Measurements from ENCODE around the gene IL17RD.

Gene IL17RD

DNA sequence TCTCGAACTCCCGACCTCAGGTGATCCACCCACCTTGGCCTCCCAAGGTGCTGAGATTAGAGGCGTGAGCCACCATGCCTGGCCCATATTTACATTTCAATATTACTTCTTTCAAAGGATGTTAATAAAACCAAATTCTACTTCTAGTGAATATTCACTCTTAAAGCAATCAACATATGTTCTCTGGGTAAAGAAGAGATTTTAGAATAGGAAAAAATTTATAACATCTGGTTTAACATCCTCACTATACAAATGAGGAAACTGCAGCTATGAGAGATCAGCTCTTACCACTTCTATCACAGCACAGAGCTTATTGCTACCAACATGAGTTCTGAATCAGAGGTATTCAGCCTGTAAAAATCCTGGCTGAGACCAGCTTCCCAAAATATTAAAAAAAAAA, 48.7 kb downstream of the IL17RD start:
- Histone ChIP-seq H3K27me3 (ENCODE audit: control insufficient read depth, insufficient read depth, low read length) (no peaks in the 10 kb centered on the region), H3K27ac (ENCODE audit: low read depth, low read length) (no peak overlapping the region), H3K4me1 (ENCODE audit: control insufficient read depth, insufficient read depth, low read length) (peaks cover 17% of the 10 kb centered on the region), H3K36me3 (ENCODE audit: control insufficient read depth, insufficient read depth, low read length) (no peaks in the 10 kb centered on the region), H3K4me3 (ENCODE audit: low read length) (no peak overlapping the region), H3K9ac (ENCODE audit: low read length) (no peak overlapping the region)

DNA sequence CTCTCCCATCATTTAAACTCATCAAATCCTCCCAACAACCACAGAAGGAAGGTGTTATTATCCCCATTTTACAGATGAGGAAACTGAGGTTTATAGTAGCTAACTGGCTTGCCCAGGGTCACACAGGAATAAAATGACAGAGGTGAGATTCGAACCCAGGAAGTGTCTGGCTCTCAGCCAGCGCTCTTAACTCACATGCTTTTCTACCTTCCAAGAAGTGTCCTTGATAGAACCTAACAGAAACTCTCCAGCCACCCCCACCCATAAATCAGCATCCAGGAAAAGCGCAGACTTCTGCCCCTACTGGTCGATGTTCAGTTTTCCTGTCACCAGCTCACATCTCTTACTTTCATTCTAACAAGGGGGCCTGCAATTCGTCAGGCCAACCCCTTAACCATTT, 52.9 kb downstream of the IL17RD start:
- H3K27ac ChIP-seq (ENCODE audit: low read depth, low read length): no peak overlapping the region
- H3K4me1 ChIP-seq (ENCODE audit: control insufficient read depth, insufficient read depth, low read length): no peaks in the 10 kb centered on the region
- no peak overlapping the region for H3K9ac ChIP-seq (ENCODE audit: low read length)
- no peaks in the 10 kb centered on the region for H3K36me3 ChIP-seq (ENCODE audit: control insufficient read depth, insufficient read depth, low read length)
- no peak overlapping the region for H3K4me3 ChIP-seq (ENCODE audit: low read length)
- H3K27me3 ChIP-seq (ENCODE audit: control insufficient read depth, insufficient read depth, low read length): no peaks in the 10 kb centered on the region

DNA sequence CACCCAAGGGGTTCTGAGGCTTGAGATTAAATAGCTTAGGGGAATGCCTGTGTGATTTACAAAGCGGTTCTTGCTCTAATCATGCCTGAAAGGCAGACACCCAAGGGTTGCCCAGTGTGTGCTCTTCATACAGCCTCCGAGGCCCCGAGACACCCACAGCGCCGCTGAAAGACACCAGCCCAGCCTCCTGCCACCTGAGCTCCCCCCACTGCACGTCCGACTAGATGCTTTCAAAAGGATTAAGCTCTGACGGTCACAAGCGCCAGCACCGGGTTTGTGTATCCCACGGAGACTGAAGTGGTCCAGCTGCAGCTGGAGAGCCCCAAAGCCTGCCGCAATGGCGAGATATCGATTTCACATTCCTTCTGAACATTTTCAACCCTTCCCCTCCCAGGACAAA, 54.4 kb downstream of the IL17RD start:
- no peak overlapping the region for H3K9ac ChIP-seq (ENCODE audit: low read length)
- H3K36me3 ChIP-seq (ENCODE audit: control insufficient read depth, insufficient read depth, low read length): no peaks in the 10 kb centered on the region
- no peak overlapping the region for H3K27ac ChIP-seq (ENCODE audit: low read depth, low read length)
- H3K4me1 ChIP-seq (ENCODE audit: control insufficient read depth, insufficient read depth, low read length): no peaks in the 10 kb centered on the region
- no peaks in the 10 kb centered on the region for H3K27me3 ChIP-seq (ENCODE audit: control insufficient read depth, insufficient read depth, low read length)
- no peak overlapping the region for H3K4me3 ChIP-seq (ENCODE audit: low read length)

DNA sequence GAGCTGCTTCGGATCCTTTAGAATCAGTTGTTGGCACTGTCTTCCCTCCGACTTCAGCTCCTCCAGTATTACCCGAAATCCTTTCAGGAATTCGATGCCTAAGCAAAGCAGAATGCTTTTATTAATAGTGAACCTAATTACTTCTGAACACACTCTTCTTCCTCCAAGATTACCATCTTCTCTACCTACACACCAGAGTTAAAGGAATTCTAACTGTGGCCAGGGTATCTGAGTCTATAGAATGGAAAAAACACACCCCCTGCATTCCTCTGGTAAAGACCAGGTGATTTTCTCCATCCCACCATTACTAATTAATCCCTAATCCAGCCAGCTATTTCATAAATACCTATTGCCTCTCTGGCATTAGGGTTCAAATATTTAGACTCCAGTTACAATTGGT, 54.9 kb downstream of the IL17RD start:
- no peaks in the 10 kb centered on the region for H3K27me3 ChIP-seq (ENCODE audit: control insufficient read depth, insufficient read depth, low read length)
- H3K4me1 ChIP-seq (ENCODE audit: control insufficient read depth, insufficient read depth, low read length): no peaks in the 10 kb centered on the region
- H3K36me3 ChIP-seq (ENCODE audit: control insufficient read depth, insufficient read depth, low read length): no peaks in the 10 kb centered on the region
- H3K27ac ChIP-seq (ENCODE audit: low read depth, low read length): no peak overlapping the region
- H3K4me3 ChIP-seq (ENCODE audit: low read length): no peak overlapping the region
- no peak overlapping the region for H3K9ac ChIP-seq (ENCODE audit: low read length)

DNA sequence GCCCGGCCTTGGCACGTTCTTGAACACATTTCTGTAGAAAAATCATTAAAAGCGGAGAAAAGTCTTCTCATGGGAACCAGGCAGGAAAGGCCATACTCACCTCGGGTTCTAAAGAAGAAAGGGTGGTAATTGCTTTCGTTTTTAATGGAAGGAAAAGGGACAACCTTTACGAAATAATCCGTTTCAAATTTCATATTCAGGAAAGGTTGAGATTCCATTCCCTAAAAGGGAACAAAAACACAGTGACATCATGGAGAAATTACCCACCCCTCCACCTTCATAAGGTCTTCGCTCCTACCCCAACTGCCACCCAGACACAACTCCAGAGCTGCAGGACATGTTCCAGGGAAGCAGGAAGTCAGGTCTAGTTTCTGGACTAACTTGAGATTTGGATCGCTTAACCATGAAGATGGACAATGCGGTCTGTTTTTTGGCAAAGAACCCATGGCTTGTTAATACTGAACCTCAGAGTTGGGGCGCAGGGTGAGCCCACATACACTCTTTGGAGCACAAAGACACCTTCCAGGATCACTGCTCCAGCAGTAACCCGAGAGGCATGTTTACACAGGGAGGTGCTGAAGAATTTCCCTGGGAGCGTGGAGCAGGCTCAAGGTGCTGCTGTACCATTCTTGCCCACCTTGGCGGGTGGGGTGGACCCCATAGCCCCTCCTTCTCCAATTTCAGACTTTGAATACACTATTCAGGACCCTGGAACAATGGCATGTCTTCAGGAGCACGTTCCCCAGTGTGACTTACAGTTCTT, 55.5 kb downstream of the IL17RD start:
- no peaks in the 10 kb centered on the region for H3K4me1 ChIP-seq (ENCODE audit: control insufficient read depth, insufficient read depth, low read length)
- peaks cover 3% of the 10 kb centered on the region for H3K36me3 ChIP-seq (ENCODE audit: control insufficient read depth, insufficient read depth, low read length)
- H3K27me3 ChIP-seq (ENCODE audit: control insufficient read depth, insufficient read depth, low read length): no peaks in the 10 kb centered on the region
- no peak overlapping the region for H3K27ac ChIP-seq (ENCODE audit: low read depth, low read length)
- no peak overlapping the region for H3K9ac ChIP-seq (ENCODE audit: low read length)
- no peak overlapping the region for H3K4me3 ChIP-seq (ENCODE audit: low read length)

DNA sequence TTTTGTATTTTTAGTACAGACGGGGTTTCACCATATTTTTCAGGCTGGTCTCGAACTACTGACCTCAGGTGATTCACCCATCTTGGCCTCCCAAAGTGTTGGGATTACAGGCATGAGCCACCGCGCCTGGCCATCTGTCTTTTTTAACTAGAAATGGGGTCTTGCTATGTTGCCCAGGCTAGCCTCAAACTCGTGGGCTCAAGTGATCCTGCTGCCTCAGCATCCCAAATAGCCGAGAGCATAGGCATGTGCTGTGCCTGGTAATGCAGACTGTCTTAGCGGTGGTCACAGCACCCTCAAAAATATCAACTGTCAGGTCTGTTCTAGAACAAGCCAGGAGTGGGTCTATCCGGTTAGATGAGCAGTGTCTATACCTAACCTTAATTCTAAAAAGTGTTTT, 56.5 kb downstream of the IL17RD start:
- no peak overlapping the region for H3K9ac ChIP-seq (ENCODE audit: low read length)
- H3K4me3 ChIP-seq (ENCODE audit: low read length): no peak overlapping the region
- H3K36me3 ChIP-seq (ENCODE audit: control insufficient read depth, insufficient read depth, low read length): peaks cover 3% of the 10 kb centered on the region
- no peak overlapping the region for H3K27ac ChIP-seq (ENCODE audit: low read depth, low read length)
- no peaks in the 10 kb centered on the region for H3K27me3 ChIP-seq (ENCODE audit: control insufficient read depth, insufficient read depth, low read length)
- no peaks in the 10 kb centered on the region for H3K4me1 ChIP-seq (ENCODE audit: control insufficient read depth, insufficient read depth, low read length)

DNA sequence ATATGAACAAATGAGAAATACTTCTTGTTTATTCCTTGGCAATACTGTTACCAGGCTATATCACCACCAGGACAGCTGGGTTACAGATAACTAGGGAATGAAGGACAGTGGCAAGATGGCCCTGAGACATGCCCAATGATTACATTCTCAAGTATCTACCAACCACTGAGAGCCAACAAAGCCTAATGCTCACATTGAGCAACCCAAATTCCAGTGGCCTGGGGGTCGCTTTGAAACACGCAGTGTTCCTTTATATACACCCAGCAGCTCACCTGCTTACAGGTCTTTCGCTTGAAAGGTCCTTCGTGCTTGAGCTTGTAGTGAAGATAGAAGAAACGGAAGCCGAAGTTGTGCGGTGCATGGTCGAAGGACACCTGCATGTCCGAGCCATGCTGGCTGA, 59.6 kb downstream of the IL17RD start:
- no peaks in the 10 kb centered on the region for H3K27me3 ChIP-seq (ENCODE audit: control insufficient read depth, insufficient read depth, low read length)
- peaks cover 3% of the 10 kb centered on the region for H3K36me3 ChIP-seq (ENCODE audit: control insufficient read depth, insufficient read depth, low read length)
- no peak overlapping the region for H3K4me3 ChIP-seq (ENCODE audit: low read length)
- H3K4me1 ChIP-seq (ENCODE audit: control insufficient read depth, insufficient read depth, low read length): no peaks in the 10 kb centered on the region
- H3K27ac ChIP-seq (ENCODE audit: low read depth, low read length): no peak overlapping the region
- H3K9ac ChIP-seq (ENCODE audit: low read length): no peak overlapping the region

DNA sequence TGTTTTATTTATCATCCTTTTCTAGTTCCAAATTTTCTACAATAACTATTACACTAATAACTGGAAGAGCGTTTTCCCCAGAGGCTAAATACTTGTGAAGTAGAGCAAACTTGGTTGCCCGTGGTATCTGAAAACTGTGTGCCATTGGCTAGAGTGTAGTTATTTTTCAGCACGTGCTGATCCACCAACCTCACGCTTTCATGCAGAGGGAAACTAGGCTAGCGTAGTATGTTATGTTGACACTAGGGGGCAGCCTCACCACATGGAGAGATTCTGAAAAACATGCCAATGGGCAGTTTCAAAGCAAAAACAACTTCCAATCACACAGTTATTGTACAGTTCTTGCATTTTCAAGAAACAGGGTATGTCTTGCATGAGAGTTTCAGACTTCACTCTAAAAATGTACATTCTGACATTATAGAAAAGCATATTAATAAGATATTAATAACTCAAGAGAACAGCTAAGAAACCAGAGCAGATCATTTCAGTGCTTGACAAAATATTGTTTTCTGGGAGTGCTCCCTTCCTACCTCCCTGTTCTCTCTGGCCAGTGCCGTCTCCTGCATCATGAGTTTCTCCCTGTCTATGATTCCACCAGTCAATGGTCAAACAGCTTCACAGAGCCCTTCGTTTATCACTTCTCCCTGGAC, 65.0 kb downstream of the IL17RD start:
- no peak overlapping the region for H3K9ac ChIP-seq (ENCODE audit: low read length)

DNA sequence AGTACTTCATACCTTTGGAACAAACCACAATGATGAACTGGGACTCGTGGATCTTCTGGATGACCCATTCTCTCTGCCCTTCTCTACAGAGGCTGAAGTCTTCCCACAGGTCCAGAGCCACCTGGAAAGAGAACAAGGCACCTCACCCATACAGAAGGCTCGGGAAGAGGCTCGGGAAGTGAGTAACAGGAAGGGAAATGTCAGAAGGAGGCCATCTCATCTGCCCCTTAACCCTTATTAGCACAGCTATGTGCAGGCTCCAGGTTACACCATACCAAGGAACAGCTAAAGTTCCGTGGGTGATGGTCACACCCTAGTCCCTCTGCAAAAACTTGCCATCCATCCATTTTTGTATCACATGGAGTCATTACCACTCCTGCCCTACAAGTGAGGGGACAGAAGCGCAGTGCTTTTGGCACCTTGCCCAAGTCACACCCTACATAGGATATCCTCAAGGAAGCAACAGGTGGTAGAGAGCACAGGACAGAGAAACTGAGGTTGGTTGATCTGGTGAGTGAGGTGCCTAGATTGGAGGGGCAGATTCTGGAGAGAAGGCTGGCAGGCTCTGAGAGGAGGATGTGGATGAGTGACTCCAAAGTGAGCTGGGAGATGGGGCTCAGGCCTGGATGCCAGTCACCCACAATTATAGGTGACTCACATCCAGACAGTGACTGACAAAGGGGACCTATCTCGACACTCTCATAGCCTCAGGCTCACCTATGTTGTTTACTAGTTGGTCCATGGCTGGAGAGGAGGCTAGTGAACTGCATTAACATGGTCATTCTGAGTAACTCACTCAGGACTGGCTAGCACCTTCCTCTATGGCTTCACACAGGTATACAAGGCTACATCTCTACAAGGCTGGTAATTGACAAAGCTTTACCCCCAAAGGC, 66.5 kb downstream of the IL17RD start:
- Histone ChIP-seq H3K4me3 (ENCODE audit: low read length) (no peak overlapping the region), H3K4me1 (ENCODE audit: control insufficient read depth, insufficient read depth, low read length) (peaks cover 2% of the 10 kb centered on the region), H3K9ac (ENCODE audit: low read length) (no peak overlapping the region), H3K36me3 (ENCODE audit: control insufficient read depth, insufficient read depth, low read length) (no peaks in the 10 kb centered on the region), H3K27me3 (ENCODE audit: control insufficient read depth, insufficient read depth, low read length) (no peaks in the 10 kb centered on the region), H3K27ac (ENCODE audit: low read depth, low read length) (no peak overlapping the region)

More for the DNA sequence above, 65.0 kb downstream of the IL17RD start:
- Histone ChIP-seq H3K27me3 (ENCODE audit: control insufficient read depth, insufficient read depth, low read length) (no peaks in the 10 kb centered on the region), H3K4me1 (ENCODE audit: control insufficient read depth, insufficient read depth, low read length) (no peaks in the 10 kb centered on the region), H3K36me3 (ENCODE audit: control insufficient read depth, insufficient read depth, low read length) (peaks cover 3% of the 10 kb centered on the region), H3K27ac (ENCODE audit: low read depth, low read length) (no peak overlapping the region), H3K4me3 (ENCODE audit: low read length) (no peak overlapping the region)

DNA sequence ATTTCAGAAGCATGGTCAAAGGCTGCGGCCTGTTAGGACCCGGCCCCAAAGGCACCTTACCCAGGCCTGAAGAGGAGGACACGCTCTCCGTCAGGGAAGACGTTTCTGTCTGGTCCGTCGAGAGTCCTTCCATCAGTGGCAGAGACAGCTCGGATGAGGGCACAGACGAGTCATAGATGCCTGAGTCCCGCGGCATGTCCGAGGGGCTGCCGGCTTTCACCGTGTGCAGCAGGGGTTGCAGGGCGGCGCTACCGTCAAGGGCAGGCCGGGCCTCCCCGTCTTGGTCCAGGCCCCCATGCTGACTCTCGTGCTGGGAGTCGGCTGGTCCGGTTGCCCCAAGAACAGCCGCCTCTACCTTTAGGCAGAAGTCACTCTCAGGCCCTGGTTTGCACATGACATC, 67.6 kb downstream of the IL17RD start:
- Histone ChIP-seq H3K36me3 (ENCODE audit: control insufficient read depth, insufficient read depth, low read length) (no peaks in the 10 kb centered on the region), H3K27ac (ENCODE audit: low read depth, low read length) (no peak overlapping the region), H3K9ac (ENCODE audit: low read length) (no peak overlapping the region), H3K27me3 (ENCODE audit: control insufficient read depth, insufficient read depth, low read length) (no peaks in the 10 kb centered on the region), H3K4me1 (ENCODE audit: control insufficient read depth, insufficient read depth, low read length) (peaks cover 2% of the 10 kb centered on the region), H3K4me3 (ENCODE audit: low read length) (no peak overlapping the region)

DNA sequence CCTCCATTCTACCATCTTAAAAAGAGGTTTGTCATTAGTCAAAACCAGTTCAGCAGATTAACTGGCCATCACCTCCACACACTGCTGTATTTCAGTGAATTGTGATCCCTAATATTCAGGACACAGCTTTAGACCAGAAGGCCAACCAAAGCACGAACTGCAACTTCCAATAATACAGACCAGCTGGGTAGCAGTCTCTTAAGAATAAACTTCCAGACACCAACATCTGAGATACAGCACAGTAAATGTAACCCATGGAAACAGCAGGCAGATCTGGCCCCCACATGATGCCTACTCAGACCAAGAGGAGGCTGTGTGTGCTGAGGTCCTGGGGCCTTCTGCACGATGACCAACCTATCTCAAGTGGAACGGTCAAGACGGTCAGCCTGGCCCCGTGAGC, 69.8 kb downstream of the IL17RD start:
- Histone ChIP-seq H3K9ac (ENCODE audit: low read length) (no peak overlapping the region), H3K4me1 (ENCODE audit: control insufficient read depth, insufficient read depth, low read length) (peaks cover 15% of the 10 kb centered on the region)

DNA sequence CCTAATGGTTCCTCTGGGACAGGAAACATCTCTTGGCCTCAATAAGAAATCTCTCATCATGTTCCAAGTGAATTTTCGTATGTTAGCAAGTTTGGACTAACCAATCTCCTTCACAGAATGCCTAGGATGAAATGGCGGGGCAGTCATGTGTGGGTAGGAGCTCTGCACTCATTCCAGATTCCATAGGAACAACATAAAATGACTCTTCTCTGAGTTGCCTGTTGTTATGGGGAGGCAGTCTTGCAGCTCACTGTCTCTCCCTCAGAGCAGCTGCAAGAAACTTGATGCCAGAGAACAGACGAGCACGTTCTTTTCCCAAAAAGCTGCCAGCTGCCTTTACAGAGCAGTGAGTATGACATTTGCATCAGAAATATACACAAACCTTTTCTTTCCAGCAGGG, 70.6 kb downstream of the IL17RD start:
- Histone ChIP-seq H3K4me3 (ENCODE audit: low read length) (no peak overlapping the region), H3K27me3 (ENCODE audit: control insufficient read depth, insufficient read depth, low read length) (no peaks in the 10 kb centered on the region), H3K4me1 (ENCODE audit: control insufficient read depth, insufficient read depth, low read length) (peaks cover 15% of the 10 kb centered on the region), H3K9ac (ENCODE audit: low read length) (no peak overlapping the region), H3K27ac (ENCODE audit: low read depth, low read length) (no peak overlapping the region), H3K36me3 (ENCODE audit: control insufficient read depth, insufficient read depth, low read length) (no peaks in the 10 kb centered on the region)

More for the DNA sequence above, 69.8 kb downstream of the IL17RD start:
- Histone ChIP-seq H3K36me3 (ENCODE audit: control insufficient read depth, insufficient read depth, low read length) (no peaks in the 10 kb centered on the region), H3K27me3 (ENCODE audit: control insufficient read depth, insufficient read depth, low read length) (no peaks in the 10 kb centered on the region), H3K4me3 (ENCODE audit: low read length) (no peak overlapping the region), H3K27ac (ENCODE audit: low read depth, low read length) (no peak overlapping the region)
